ENCODE data around the gene C6orf132. TPM values are rescaled to one million over a fixed set of nuclear protein-coding genes. Genes with fewer than 3 reads are reported as not detected.

The C6orf132 gene
- total RNA-seq: not detected in 2 replicates

- Mint-ChIP-seq H3K4me1 (peaks cover 16% of the 10 kb centered on the region), H3K27me3 (peaks cover 20% of the 10 kb centered on the region), H3K9me3 (no peaks in the 10 kb centered on the region), H3K4me3 (peak within 1 kb of the TSS; percentile 64), H3K27ac (no peak within 1 kb of the TSS), H3K36me3 (ENCODE audit: low read depth) (no peaks in the 10 kb centered on the region)
- ChIA-PET POLR2A (no interaction called here), CTCF (no interaction called here)
- no peak for TF ChIP-seq CTCF (IDR thresholded peaks at IDR 0.05)
- peak; percentile 28 for ATAC-seq (ENCODE audit: low read depth)
- DNase-seq: peak; percentile 17
- intact Hi-C loops (cut with micrococcal nuclease): no loop called here
Measured at GRCh38 chr6:42142118-42142835, at the start of gene C6orf132. Gene C6orf132, minus strand, starts transcription at chr6:42142620. Its CDS starts 176 bp downstream, at chr6:42142444.

- Mint-ChIP-seq H3K4me3 (no peak overlapping the region), H3K36me3 (ENCODE audit: low read depth) (peaks cover 6% of the 10 kb centered on the region), H3K9me3 (no peaks in the 10 kb centered on the region), H3K27ac (no peak overlapping the region), H3K4me1 (peaks cover 1% of the 10 kb centered on the region), H3K27me3 (no peaks in the 10 kb centered on the region)
- ChIA-PET POLR2A (no interaction called here), CTCF (no interaction called here)
- no peak for ATAC-seq (ENCODE audit: low read depth)
- intact Hi-C loops (cut with micrococcal nuclease): no loop called here
- no peak for DNase-seq
- no peak for TF ChIP-seq CTCF (IDR thresholded peaks at IDR 0.05)
Measured at GRCh38 chr6:42190554-42191183, 48.2 kb upstream of the C6orf132 start.

GRCh38 chr6:42188406-42188805 lies 46.0 kb upstream of the C6orf132 start:
- H3K4me3 Mint-ChIP-seq: no peak overlapping the region
- DNase-seq (no peak), ATAC-seq (ENCODE audit: low read depth) (no peak)
- intact Hi-C loops (cut with micrococcal nuclease): no loop called here
- H3K9me3 Mint-ChIP-seq: no peaks in the 10 kb centered on the region
- no peak overlapping the region for H3K27ac Mint-ChIP-seq
- POLR2A ChIA-PET: interaction anchor here (0.6 kb wide), 2 partner anchors 123 to 401 kb away, joined by 4 read pairs; partner anchors contain the start of gene TOMM6
- peaks cover 4% of the 10 kb centered on the region for H3K36me3 Mint-ChIP-seq (ENCODE audit: low read depth)
- CTCF ChIA-PET: no interaction called here
- no peaks in the 10 kb centered on the region for H3K27me3 Mint-ChIP-seq
- no peak for TF ChIP-seq CTCF (IDR thresholded peaks at IDR 0.05)
- no peaks in the 10 kb centered on the region for H3K4me1 Mint-ChIP-seq

GRCh38 chr6:42185597-42185996 lies 43.2 kb upstream of the C6orf132 start:
- ChIA-PET CTCF (no interaction called here), POLR2A (no interaction called here)
- DNase-seq: no peak
- Mint-ChIP-seq H3K9me3 (no peaks in the 10 kb centered on the region), H3K27ac (no peak overlapping the region), H3K36me3 (ENCODE audit: low read depth) (peaks cover 2% of the 10 kb centered on the region), H3K27me3 (peaks cover 2% of the 10 kb centered on the region), H3K4me3 (no peak overlapping the region), H3K4me1 (no peaks in the 10 kb centered on the region)
- TF ChIP-seq CTCF (IDR thresholded peaks at IDR 0.05): no peak
- intact Hi-C loops (cut with micrococcal nuclease): no loop called here
- no peak for ATAC-seq (ENCODE audit: low read depth)

- POLR2A ChIA-PET: no interaction called here
- intact Hi-C loops (cut with micrococcal nuclease): no loop called here
- Mint-ChIP-seq H3K9me3 (no peaks in the 10 kb centered on the region), H3K4me3 (no peak overlapping the region), H3K36me3 (ENCODE audit: low read depth) (no peaks in the 10 kb centered on the region), H3K4me1 (no peaks in the 10 kb centered on the region), H3K27me3 (peaks cover 2% of the 10 kb centered on the region), H3K27ac (no peak overlapping the region)
- TF ChIP-seq CTCF (IDR thresholded peaks at IDR 0.05): no peak
- ATAC-seq (ENCODE audit: low read depth) (no peak), DNase-seq (no peak)
- CTCF ChIA-PET: no interaction called here
Measured at GRCh38 chr6:42184475-42184874, 42.1 kb upstream of the C6orf132 start.

Data from activated B cell treated with CpG ODN at 0.5 μM for 24 hours (primary cell).